A673 (cell line): ENCODE data around the gene ATP8A2.

Experiments
- CTCF ChIP-seq: fragments of 300-800, 200-600 bp; sonication (generic); conservative IDR thresholded peaks from 2 replicates; pipeline ENCODE4 v1.5.1; 2017; ENCODE audit warnings: low read depth, mild to moderate bottlenecking, antibody characterized with exemption, low read length, moderate library complexity, mixed read lengths
- EZH2 ChIP-seq: fragments of 200-600 bp; sonication (generic); IDR thresholded peaks from 2 replicates; pipeline ENCODE4 v1.6.1; 2017; ENCODE audit warnings: borderline replicate concordance, low read depth, mild to moderate bottlenecking, mixed read lengths, antibody characterized with exemption, low read length; ENCODE audit not compliant: poor library complexity, severe bottlenecking

- TF ChIP-seq CTCF (no peak), EZH2 (no peak)
Observed at GRCh38 chr13:25981060-25981459, 609.3 kb downstream of the ATP8A2 start.
